ENCODE data around the gene TAPBP.
"Not testable (repeated sequence)": the region's sequence is repeated elsewhere in the genome, so short reads cannot be mapped to it uniquely, and the experiment has no call there.

Gene TAPBP

GRCh38 chr6:33277663-33278391 lies 36.1 kb downstream of the TAPBP start:
- DNase-seq (ENCODE audit: low read depth, low spot score), result no peak

GRCh38 chr6:33276864-33277662 lies 36.8 kb downstream of the TAPBP start, which contains the start of gene B3GALT4:
Gene B3GALT4, plus strand, starts transcription at chr6:33277123. Its CDS starts 297 bp downstream, at chr6:33277420.
- peak; percentile 95 for DNase-seq (ENCODE audit: low read depth, low spot score)

GRCh38 chr6:33276581-33276863 lies 37.4 kb downstream of the TAPBP start:
- no peak for DNase-seq (ENCODE audit: low read depth, low spot score)

- DNase-seq (ENCODE audit: low read depth, low spot score), result not testable (repeated sequence)
Measured at GRCh38 chr6:33275795-33276580, 37.9 kb downstream of the TAPBP start.

- no peak for DNase-seq (ENCODE audit: low read depth, low spot score)
Measured at GRCh38 chr6:33273924-33274902, 39.7 kb downstream of the TAPBP start.

- DNase-seq (ENCODE audit: low read depth, low spot score), result no peak
Measured at GRCh38 chr6:33273129-33273923, 40.6 kb downstream of the TAPBP start.

GRCh38 chr6:33272275-33273128 lies 41.4 kb downstream of the TAPBP start:
- no peak for DNase-seq (ENCODE audit: low read depth, low spot score)

- DNase-seq (ENCODE audit: low read depth, low spot score), result peak; percentile 98
Measured at GRCh38 chr6:33271468-33272274, 42.2 kb downstream of the TAPBP start, which contains the start of the genes RPS18 and VPS52. Gene RPS18, plus strand, starts transcription at chr6:33272075. Its CDS starts 45 bp downstream, at chr6:33272120. Gene VPS52, minus strand, starts transcription at chr6:33271876. Its CDS starts 201 bp downstream, at chr6:33271675.

- DNase-seq (ENCODE audit: low read depth, low spot score), result no peak
Measured at GRCh38 chr6:33271117-33271467, 42.8 kb downstream of the TAPBP start.

- no peak for DNase-seq (ENCODE audit: low read depth, low spot score)
Measured at GRCh38 chr6:33264015-33264414, 49.9 kb downstream of the TAPBP start.

GRCh38 chr6:33262490-33262889 lies 51.4 kb downstream of the TAPBP start:
- DNase-seq (ENCODE audit: low read depth, low spot score), result not testable (repeated sequence)

GRCh38 chr6:33259032-33259431 lies 54.8 kb downstream of the TAPBP start:
- no peak for DNase-seq (ENCODE audit: low read depth, low spot score)

- DNase-seq (ENCODE audit: low read depth, low spot score), result no peak
Measured at GRCh38 chr6:33254591-33254990, 59.3 kb downstream of the TAPBP start.

- no peak for DNase-seq (ENCODE audit: low read depth, low spot score)
Measured at GRCh38 chr6:33252759-33253158, 61.1 kb downstream of the TAPBP start.

- no peak for DNase-seq (ENCODE audit: low read depth, low spot score)
Measured at GRCh38 chr6:33251395-33252012, 62.4 kb downstream of the TAPBP start.

- no peak for DNase-seq (ENCODE audit: low read depth, low spot score)
Measured at GRCh38 chr6:33250731-33251130, 63.1 kb downstream of the TAPBP start.

GRCh38 chr6:33249732-33250630 lies 63.9 kb downstream of the TAPBP start:
- DNase-seq (ENCODE audit: low read depth, low spot score), result peak; percentile 44
